Bladder microvascular endothelial cell (primary cell): ENCODE data around the gene AMY1C. TPM values are rescaled to one million over a fixed set of nuclear protein-coding genes. Genes with fewer than 3 reads are reported as not detected.

Experiments used
- total RNA-seq: library from RNA; depleted of rRNA; stranded (reverse); fragments of >200 nt; gene quantifications from 2 replicates; pipeline ENCODE4 v1.2.3, GENCODE V29; 2014

AMY1C gene
- not detected in 2 replicates for total RNA-seq

GRCh38 chr1:103749598-103749997 lies at the start of gene AMY1C:
AMY1C (plus strand) TSS chr1:103749898; CDS start chr1:103750470, 572 bp downstream.

Other genes with a start within 250 kb of the AMY1C start
- 3.2 and 7.0 TPM in 2 replicates for gene RNPC3, start 224.2 kb upstream of the AMY1C start, total RNA-seq
- 0.65 and 2.6 TPM in 2 replicates for gene AMY2B, start 178.3 kb upstream of the AMY1C start, total RNA-seq
- gene AMY2A, start 132.5 kb upstream of the AMY1C start, total RNA-seq: not detected in 2 replicates
- not detected in 2 replicates for gene AMY1A, start 94.1 kb upstream of the AMY1C start, total RNA-seq
- not detected in 2 replicates for gene AMY1B, start 53.7 kb upstream of the AMY1C start, total RNA-seq